Kidney (tissue), 14 donors: ENCODE measurements around the gene GPC4. TPM values are rescaled to one million over a fixed set of nuclear protein-coding genes. Genes with fewer than 3 reads are reported as not detected.

Source experiments
- DNase-seq, 5 donors: peaks; one replicate each; pipeline ENCODE4 v3.0.0-alpha.2; 2013 to 2020
- FAIRE-seq: peaks from 2 replicates; lab custom pipeline; 2012; peaks lifted over from hg19 to GRCh38; lab: Jason Lieb, UNC
- H3K27ac ChIP-seq, 2 donors: one replicate each; pipeline ENCODE4 v1.7.0; 2013; ENCODE audit warnings: low read depth in 2 of 2, low read length in 2 of 2, inconsistent platforms in 1 of 2
- H3K27me3 ChIP-seq: one replicate; pipeline ENCODE4 v1.7.1; 2013; ENCODE audit warnings: low read length, inconsistent platforms; ENCODE audit not compliant: control insufficient read depth, insufficient read depth
- H3K36me3 ChIP-seq, 3 donors: one replicate each; pipeline versions ENCODE4 v1.7.0 to v1.7.1; 2013; ENCODE audit warnings: low read length in 3 of 3, control low read depth in 1 of 3, inconsistent platforms in 1 of 3; ENCODE audit not compliant: insufficient read depth in 3 of 3, control insufficient read depth in 2 of 3
- H3K4me1 ChIP-seq, 3 donors: one replicate each; pipeline versions ENCODE4 v1.7.0 to v1.7.1; 2013; ENCODE audit warnings: low read length in 3 of 3, inconsistent platforms in 1 of 3, low read depth in 1 of 3; ENCODE audit not compliant: control insufficient read depth in 2 of 3, insufficient read depth in 2 of 3
- H3K4me3 ChIP-seq, 3 donors: one replicate each; pipeline versions ENCODE4 v1.7.0 to v1.8.1; 2013; ENCODE audit warnings: low read length in 3 of 3, control low read depth in 1 of 3, inconsistent platforms in 1 of 3
- H3K9ac ChIP-seq, 3 donors: one replicate each; pipeline versions ENCODE4 v1.7.0 to v1.7.1; 2013; ENCODE audit warnings: low read length in 3 of 3, control low read depth in 1 of 3, inconsistent platforms in 1 of 3
- H3K9me3 ChIP-seq, 3 donors: one replicate each; pipeline versions ENCODE4 v1.7.0 to v1.7.1; 2013; ENCODE audit warnings: low read length in 3 of 3, control low read depth in 1 of 3, inconsistent platforms in 1 of 3; ENCODE audit not compliant: control insufficient read depth in 2 of 3, insufficient read depth in 1 of 3
- CTCF ChIP-seq: IDR thresholded peaks from 3 replicates; pipeline ENCODE4 v1.5.1; 2012; ENCODE audit warnings: mild to moderate bottlenecking, moderate library complexity, borderline replicate concordance; ENCODE audit not compliant: insufficient read depth; ENCODE audit errors: extremely low read depth
- intact Hi-C: fragments of 100-400 bp; cut with DNase I; formaldehyde crosslinking; loops from one replicate; pipeline ENCODE4 v1.11.1; 2022
- polyA plus RNA-seq: library from polyadenylated mRNA; stranded (reverse); fragments of 350-450 nt; fragmentation: Illumina TruSeq; extraction: RNeasy Lipid Tissue Mini Kit (QIAGEN cat#74804); gene quantifications from one replicate; pipeline ENCODE4 v1.2.3, GENCODE V29; 2014; ENCODE audit warnings: low read depth, low replicate concordance; ENCODE audit not compliant: insufficient read depth
- total RNA-seq: library from RNA; stranded (reverse); fragmentation: NEBNext Ultra II Directional; extraction: Animal tissue kit (Norgen Biotek cat#: 25700); gene quantifications from one replicate; pipeline ENCODE4 v1.2.1, GENCODE V29; 2021
- donor health status: control.
- donor health status: control.
- donor health status: control.
- donor health status: control.
- donor health status: control.
- donor health status: DM: yes; HTN: yes; CAD: no.
- donor health status: Normal renal cell carcinoma (clear cell type).

GPC4 gene
- total and polyA plus RNA-seq, 2 donors from 2014 or later, result 19.5 to 70.3 TPM

- no peaks in the 10 kb centered on the region for H3K9me3 ChIP-seq
- no peak overlapping the region for H3K27ac ChIP-seq
- no peaks in the 10 kb centered on the region for H3K4me1 ChIP-seq
- no peak for TF ChIP-seq CTCF
- FAIRE-seq, result no peak
- DNase-seq, result no peak
- intact Hi-C loops, result no loop called here
- H3K36me3 ChIP-seq, result no peaks in the 10 kb centered on the region
- H3K9ac ChIP-seq, result no peak overlapping the region
- H3K4me3 ChIP-seq, result no peak overlapping the region
- H3K27me3 ChIP-seq, result no peaks in the 10 kb centered on the region
Measured at GRCh38 chrX:133437356-133437755, 22.1 kb upstream of the GPC4 start.

GRCh38 chrX:133435544-133436124, 20.3 kb upstream of the GPC4 start:
- intact Hi-C loops, result no loop called here
- no peak for FAIRE-seq
- H3K4me3 ChIP-seq, result no peak overlapping the region
- H3K27ac ChIP-seq, result no peak overlapping the region
- no peak for DNase-seq
- no peak overlapping the region for H3K9ac ChIP-seq
- H3K4me1 ChIP-seq, result no peaks in the 10 kb centered on the region
- H3K36me3 ChIP-seq, result no peaks in the 10 kb centered on the region
- H3K9me3 ChIP-seq, result no peaks in the 10 kb centered on the region
- no peaks in the 10 kb centered on the region for H3K27me3 ChIP-seq
- no peak for TF ChIP-seq CTCF

GRCh38 chrX:133434197-133434820, 19.0 kb upstream of the GPC4 start:
- intact Hi-C loops, result no loop called here
- no peaks in the 10 kb centered on the region for H3K9me3 ChIP-seq
- FAIRE-seq (no peak), DNase-seq (no peak)
- TF ChIP-seq CTCF, result no peak
- H3K36me3 ChIP-seq, result no peaks in the 10 kb centered on the region
- no peaks in the 10 kb centered on the region for H3K4me1 ChIP-seq
- H3K27ac ChIP-seq, result no peak overlapping the region
- H3K27me3 ChIP-seq, result no peaks in the 10 kb centered on the region
- H3K4me3 ChIP-seq, result no peak overlapping the region
- no peak overlapping the region for H3K9ac ChIP-seq
